Testis (tissue), 3 donors: ENCODE results near the gene HERPUD2. TPM values are rescaled to one million over a fixed set of nuclear protein-coding genes. Genes with fewer than 3 reads are reported as not detected.
"Not testable (repeated sequence)": the region's sequence is repeated elsewhere in the genome, so short reads cannot be mapped to it uniquely, and the experiment has no call there.

Experiments used
- DNase-seq: peaks from one replicate; pipeline ENCODE4 v3.0.0-alpha.2; 2019
- H3K27ac ChIP-seq, 2 donors: fragments of 200-600 bp; sonication (generic); one replicate each; pipeline ENCODE4 v1.5.1; 2019
- H3K27me3 ChIP-seq: fragments of 200-600 bp; sonication (generic); one replicate; pipeline ENCODE4 v1.5.1; 2019
- H3K36me3 ChIP-seq: fragments of 200-600 bp; sonication (generic); one replicate; pipeline ENCODE4 v1.5.1; 2017; ENCODE audit warnings: low read depth; ENCODE audit errors: missing control alignments
- H3K4me1 ChIP-seq: fragments of 200-600 bp; sonication (generic); one replicate; pipeline ENCODE4 v1.5.1; 2019
- H3K4me3 ChIP-seq, 2 donors: fragments of 200-600 bp; sonication (generic); one replicate each; pipeline ENCODE4 v1.5.1; 2017 to 2019
- H3K9me3 ChIP-seq: fragments of 200-600 bp; sonication (generic); one replicate; pipeline ENCODE4 v1.5.1; 2017
- POLR2A ChIP-seq: fragments of 450-650 bp; IDR thresholded peaks from one replicate; pipeline ENCODE4 v1.6.1; 2017; ENCODE audit warnings: antibody characterized with exemption, mild to moderate bottlenecking, moderate library complexity
- WGBS, 2 donors: methylation state at CpG; one replicate each; pipeline ENCODE4 v1.1.5; 2018; 5-methylcytosine and 5-hydroxymethylcytosine counted together
- intact Hi-C: fragments of 100-400 bp; cut with DNase I; formaldehyde crosslinking; loops from one replicate; pipeline ENCODE4 v1.15.1; 2023; ENCODE audit warnings: low total_unique reads
- polyA plus RNA-seq: library from polyadenylated mRNA; stranded (reverse); fragments of 350-450 nt; fragmentation: Illumina TruSeq; extraction: RNeasy Lipid Tissue Mini Kit (QIAGEN cat#74804); gene quantifications from one replicate; pipeline ENCODE4 v1.2.3, GENCODE V29; 2014; ENCODE audit warnings: low read depth, low replicate concordance; ENCODE audit not compliant: insufficient read depth
- total RNA-seq, 2 donors: library from RNA; depleted of rRNA; stranded (reverse); fragments of >200 nt; gene quantifications; one replicate each; pipeline ENCODE4 v1.2.3, GENCODE V29; 2016
- TF ChIP-seq, protein P1 (sequence below), 3 experiments: fragments of 450-650 bp in 2 of 3; fragments of 200-600 bp in 1 of 3; sonication (generic) in 1 of 3; IDR thresholded peaks; one replicate each; pipeline ENCODE4 v1.5.1; 2016 to 2019; ENCODE audit warnings: antibody characterized with exemption in 3 of 3, mild to moderate bottlenecking in 2 of 3, moderate library complexity in 1 of 3

HERPUD2 gene
- total and polyA plus RNA-seq, 3 donors from 2014 or later = 51.7 to 78.4 (median 63.5) TPM

DNA sequence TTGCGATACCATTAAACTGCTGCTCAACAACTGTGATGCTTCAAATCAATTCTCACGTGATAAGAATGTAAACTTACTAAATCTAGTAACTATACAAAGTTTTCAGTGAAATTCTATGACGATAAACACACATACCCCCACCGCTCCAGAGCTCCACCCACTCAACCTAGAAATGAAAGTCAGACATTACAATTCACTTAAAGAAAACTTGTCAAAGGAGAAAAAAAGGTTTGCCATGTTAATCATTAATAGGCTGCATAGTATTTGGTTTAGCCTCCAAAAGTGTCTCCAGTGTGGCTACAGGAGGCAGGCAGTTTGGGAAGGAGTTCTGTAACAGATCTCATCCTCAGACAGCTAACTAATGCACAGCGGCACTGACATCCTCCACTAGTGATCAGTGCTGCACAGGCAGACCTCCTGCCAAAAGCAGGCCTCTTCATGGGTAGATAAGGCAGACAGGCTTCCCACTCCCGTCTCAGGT, 3.1 kb downstream of the HERPUD2 start:
- Histone ChIP-seq H3K4me1 (peaks cover 40% of the 10 kb centered on the region), H3K36me3 (no peaks in the 10 kb centered on the region), H3K27me3 (no peaks in the 10 kb centered on the region), H3K9me3 (no peaks in the 10 kb centered on the region), H3K27ac (peak overlapping the region in 1 of 2 donors; percentile 4), H3K4me3 (no peak overlapping the region)
- intact Hi-C loops = no loop called here
- peak; percentile 54 for DNase-seq
- WGBS, 2 donors = 55% methylated on average over 6 of the region's 6 CpGs
- TF ChIP-seq POLR2A = no peak
- TF ChIP-seq, protein P1, sequence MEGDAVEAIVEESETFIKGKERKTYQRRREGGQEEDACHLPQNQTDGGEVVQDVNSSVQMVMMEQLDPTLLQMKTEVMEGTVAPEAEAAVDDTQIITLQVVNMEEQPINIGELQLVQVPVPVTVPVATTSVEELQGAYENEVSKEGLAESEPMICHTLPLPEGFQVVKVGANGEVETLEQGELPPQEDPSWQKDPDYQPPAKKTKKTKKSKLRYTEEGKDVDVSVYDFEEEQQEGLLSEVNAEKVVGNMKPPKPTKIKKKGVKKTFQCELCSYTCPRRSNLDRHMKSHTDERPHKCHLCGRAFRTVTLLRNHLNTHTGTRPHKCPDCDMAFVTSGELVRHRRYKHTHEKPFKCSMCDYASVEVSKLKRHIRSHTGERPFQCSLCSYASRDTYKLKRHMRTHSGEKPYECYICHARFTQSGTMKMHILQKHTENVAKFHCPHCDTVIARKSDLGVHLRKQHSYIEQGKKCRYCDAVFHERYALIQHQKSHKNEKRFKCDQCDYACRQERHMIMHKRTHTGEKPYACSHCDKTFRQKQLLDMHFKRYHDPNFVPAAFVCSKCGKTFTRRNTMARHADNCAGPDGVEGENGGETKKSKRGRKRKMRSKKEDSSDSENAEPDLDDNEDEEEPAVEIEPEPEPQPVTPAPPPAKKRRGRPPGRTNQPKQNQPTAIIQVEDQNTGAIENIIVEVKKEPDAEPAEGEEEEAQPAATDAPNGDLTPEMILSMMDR (IDR thresholded peaks at IDR 0.05) = no peak

DNA sequence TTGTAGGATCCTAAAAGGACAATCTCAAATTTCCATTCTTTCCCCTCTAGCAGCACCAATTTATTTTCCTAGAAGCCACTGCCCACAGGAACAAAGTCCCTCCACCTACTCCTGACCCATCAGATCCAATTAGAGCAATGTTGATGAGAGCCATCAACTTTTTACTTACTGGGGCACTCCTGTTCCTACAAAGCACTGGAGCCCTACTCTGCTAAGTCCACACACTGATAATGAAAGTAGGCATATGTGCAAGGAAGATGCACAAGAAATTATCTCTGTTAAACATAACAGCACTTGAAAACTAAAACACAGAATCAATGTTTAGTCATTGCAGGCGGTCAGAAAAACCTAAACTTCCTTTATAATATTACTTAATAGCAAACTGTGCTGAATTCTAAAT, 3.6 kb downstream of the HERPUD2 start:
- WGBS, 2 donors = 67 to 86% methylated on average over 1 of the region's 1 CpG
- Histone ChIP-seq H3K4me3 (no peak overlapping the region), H3K4me1 (peaks cover 40% of the 10 kb centered on the region), H3K9me3 (no peaks in the 10 kb centered on the region), H3K27ac (peak overlapping the region in 1 of 2 donors; percentile 4), H3K36me3 (no peaks in the 10 kb centered on the region), H3K27me3 (no peaks in the 10 kb centered on the region)
- no peak for TF ChIP-seq POLR2A
- TF ChIP-seq, protein P1 (IDR thresholded peaks at IDR 0.05) = no peak
- intact Hi-C loops = no loop called here
- no peak for DNase-seq

DNA sequence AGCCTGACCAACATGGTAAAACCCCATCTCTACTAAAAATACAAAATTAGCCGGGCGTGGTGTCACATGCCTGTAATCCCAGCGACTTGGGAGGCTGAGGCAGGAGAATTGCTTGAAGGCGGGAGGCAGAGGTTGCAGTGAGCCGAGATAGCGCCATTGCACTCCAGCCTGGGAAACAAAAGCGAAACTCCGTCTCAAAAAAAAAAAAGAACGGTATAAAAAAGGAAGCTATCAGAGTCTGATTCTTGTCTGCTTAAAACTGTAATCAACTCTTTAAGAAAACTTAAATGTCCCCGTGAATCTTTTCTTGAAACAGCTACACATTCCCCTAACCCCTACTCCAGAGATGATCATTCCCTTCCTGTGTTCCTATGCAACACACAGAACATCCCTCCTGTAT, 4.3 kb downstream of the HERPUD2 start:
- intact Hi-C loops, H3K36me3 ChIP-seq, H3K27ac ChIP-seq, H3K9me3 ChIP-seq, H3K4me3 ChIP-seq, DNase-seq, H3K27me3 ChIP-seq: not testable (repeated sequence)
- WGBS, 2 donors = 90% methylated on average over 10 of the region's 10 CpGs
- peaks cover 36% of the 10 kb centered on the region for H3K4me1 ChIP-seq

DNA sequence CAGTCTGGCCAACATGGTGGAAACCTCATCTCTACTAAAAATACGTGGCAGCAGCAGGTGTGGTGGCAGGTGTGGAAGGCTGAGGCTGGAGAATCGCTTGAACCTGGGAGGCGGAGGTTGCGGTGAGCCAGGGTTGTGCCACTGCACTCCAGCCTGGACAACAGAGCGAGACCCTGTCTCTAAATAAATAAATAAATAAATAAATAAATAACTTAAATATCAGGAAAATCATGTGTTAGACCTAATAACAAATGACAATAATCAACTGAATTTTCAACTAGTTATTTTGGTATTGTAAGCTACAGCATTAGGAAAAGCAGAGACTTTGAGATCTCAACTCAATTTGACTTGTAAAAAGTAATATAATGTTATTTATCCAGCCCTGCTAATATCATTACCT, 9.2 kb downstream of the HERPUD2 start:
- intact Hi-C loops = no loop called here
- H3K27me3 ChIP-seq = no peaks in the 10 kb centered on the region
- no peak overlapping the region for H3K4me3 ChIP-seq
- H3K27ac ChIP-seq = no peak overlapping the region
- WGBS, 2 donors = 95 to 98% methylated on average over 5 of the region's 5 CpGs
- no peaks in the 10 kb centered on the region for H3K36me3 ChIP-seq
- TF ChIP-seq POLR2A = no peak
- TF ChIP-seq, protein P1 (IDR thresholded peaks at IDR 0.05) = no peak
- H3K9me3 ChIP-seq = no peaks in the 10 kb centered on the region
- peaks cover 14% of the 10 kb centered on the region for H3K4me1 ChIP-seq
- DNase-seq = no peak

- H3K4me3 ChIP-seq = no peak overlapping the region
- H3K4me1 ChIP-seq = peaks cover 5% of the 10 kb centered on the region
- no peaks in the 10 kb centered on the region for H3K36me3 ChIP-seq
- H3K27me3 ChIP-seq = no peaks in the 10 kb centered on the region
- H3K9me3 ChIP-seq = no peaks in the 10 kb centered on the region
- no peak overlapping the region for H3K27ac ChIP-seq
- no peak for TF ChIP-seq POLR2A
- TF ChIP-seq, protein P1 (IDR thresholded peaks at IDR 0.05) = no peak
- intact Hi-C loops = no loop called here
- WGBS, 2 donors = 90% methylated on average over 1 of the region's 1 CpG
- no peak for DNase-seq
Measured at GRCh38 chr7:35681231-35682029, 13.5 kb downstream of the HERPUD2 start.
